Vagina (tissue), 2 donors: ENCODE data around the gene EVPL.

Experiments used
- CTCF ChIP-seq, 3 experiments: fragments of 450-650 bp in 2 of 3; fragments of 200-600 bp in 1 of 3; sonication (generic) in 1 of 3; IDR thresholded peaks; one replicate each; pipeline ENCODE4 v1.5.1; 2017 to 2019; ENCODE audit warnings: antibody characterized with exemption in 3 of 3, mild to moderate bottlenecking in 2 of 3, moderate library complexity in 2 of 3
- POLR2A ChIP-seq, 2 donors: fragments of 450-650 bp; IDR thresholded peaks; one replicate each; pipeline ENCODE4 v1.6.1; 2017; ENCODE audit warnings: antibody characterized with exemption in 2 of 2, mild to moderate bottlenecking in 2 of 2, moderate library complexity in 2 of 2

- no peak for TF ChIP-seq CTCF (IDR thresholded peaks at IDR 0.05)
- TF ChIP-seq POLR2A (IDR thresholded peaks at IDR 0.05): no peak
These were observed 26.2 kb downstream of the EVPL start, which contains the start of gene CDK3 for GRCh38 chr17:76000755-76001521.
